GM23338 (cell line): Measurements from ENCODE around the gene ZNF74. TPM values are rescaled to one million over a fixed set of nuclear protein-coding genes. Genes with fewer than 3 reads are reported as not detected.

Experiments used
- ATAC-seq: fragments of 200-7000 bp; cut with Tn5 transposase; 3 replicates; pipeline ENCODE4 v1.9.1; 2020
- DNase-seq: peaks from one replicate; pipeline ENCODE4 v3.0.0-alpha.2; 2015; ENCODE audit warnings: low spot score
- H2AFZ ChIP-seq: fragments of 200-600 bp; sonication (generic); 2 replicates; pipeline ENCODE4 v1.8.0; 2016; ENCODE audit warnings: antibody characterized with exemption, mild to moderate bottlenecking, moderate library complexity
- H3F3A ChIP-seq: fragments of 200-600 bp; sonication (generic); replicated peaks from 2 replicates; pipeline ENCODE4 v1.8.0; 2017; ENCODE audit warnings: antibody characterized with exemption, mixed run types, low read depth
- H3K27ac ChIP-seq: fragments of 200-600 bp; sonication (generic); 2 replicates; pipeline ENCODE4 v1.6.1; 2016; ENCODE audit warnings: low read depth
- H3K27me3 ChIP-seq: fragments of 200-600 bp; sonication (generic); 2 replicates; pipeline ENCODE4 v1.8.0; 2016; ENCODE audit warnings: mild to moderate bottlenecking, mixed run types, moderate library complexity; ENCODE audit not compliant: insufficient read depth
- H3K36me3 ChIP-seq: fragments of 200-600 bp; sonication (generic); 2 replicates; pipeline ENCODE4 v1.8.0; 2016; ENCODE audit warnings: mild to moderate bottlenecking; ENCODE audit not compliant: insufficient read depth
- H3K4me1 ChIP-seq: fragments of 200-600 bp; sonication (generic); 2 replicates; pipeline ENCODE4 v1.8.0; 2016; ENCODE audit warnings: mild to moderate bottlenecking, moderate library complexity; ENCODE audit not compliant: insufficient read depth
- H3K4me2 ChIP-seq: fragments of 200-600 bp; sonication (generic); 2 replicates; pipeline ENCODE4 v1.7.1; 2017; ENCODE audit warnings: mixed run types
- H3K4me3 ChIP-seq: fragments of 200-600 bp; sonication (generic); 2 replicates; pipeline ENCODE4 v1.6.1; 2016; ENCODE audit warnings: mixed run types
- H3K79me2 ChIP-seq: fragments of 200-600 bp; sonication (generic); replicated peaks from 2 replicates; pipeline ENCODE4 v1.8.0; 2017; ENCODE audit warnings: mild to moderate bottlenecking; ENCODE audit not compliant: insufficient read depth
- H3K9me2 ChIP-seq: fragments of 200-600 bp; sonication (generic); 2 replicates; pipeline ENCODE4 v1.8.0; 2017; ENCODE audit not compliant: insufficient read depth
- H4K20me1 ChIP-seq: fragments of 200-600 bp; sonication (generic); replicated peaks from 2 replicates; pipeline ENCODE4 v1.8.0; 2017; ENCODE audit warnings: mild to moderate bottlenecking; ENCODE audit not compliant: insufficient read depth
- H3K27ac Mint-ChIP-seq: 2 replicates; pipeline ENCODE4 v1.8.0; 2020; ENCODE audit warnings: inconsistent platforms, mild to moderate bottlenecking, moderate library complexity, mixed read lengths
- H3K27me3 Mint-ChIP-seq: 3 replicates; pipeline ENCODE4 v1.8.0; 2022; ENCODE audit warnings: low read depth, mild to moderate bottlenecking, moderate library complexity, mixed read lengths, inconsistent platforms; ENCODE audit not compliant: insufficient read depth, poor library complexity
- H3K36me3 Mint-ChIP-seq: 3 replicates; pipeline ENCODE4 v1.8.0; 2021; ENCODE audit warnings: low read depth, mild to moderate bottlenecking, inconsistent platforms, moderate library complexity, mixed read lengths
- H3K4me1 Mint-ChIP-seq: 3 replicates; pipeline ENCODE4 v1.8.0; 2020; ENCODE audit warnings: mild to moderate bottlenecking, inconsistent platforms, mixed read lengths
- H3K4me3 Mint-ChIP-seq: 3 replicates; pipeline ENCODE4 v1.8.0; 2021; ENCODE audit warnings: moderate library complexity, mild to moderate bottlenecking, inconsistent platforms, mixed read lengths
- H3K9me3 Mint-ChIP-seq: 3 replicates; pipeline ENCODE4 v1.8.0; 2020; ENCODE audit warnings: moderate library complexity, mild to moderate bottlenecking, inconsistent platforms, mixed read lengths
- CTCF ChIP-seq, 2 experiments: fragments of 200-600 bp in 1 of 2; sonication (generic) in 1 of 2; conservative IDR thresholded peaks; 2 replicates each; pipeline versions ENCODE4 v1.5.1 to v1.6.1; 2016 to 2017; ENCODE audit warnings: antibody characterized with exemption in 2 of 2, low read depth in 2 of 2, mild to moderate bottlenecking in 2 of 2, moderate library complexity in 1 of 2
- POLR2AphosphoS5 ChIP-seq: IDR thresholded peaks from 2 replicates; pipeline ENCODE4 v1.6.1; 2016; ENCODE audit warnings: antibody characterized with exemption, low read depth
- ZNF114 ChIP-seq: fragments of 250-450 bp; sonication (Bioruptor Pico); IDR thresholded peaks from 2 replicates; pipeline ENCODE4 v1.5.0; 2020; ENCODE audit warnings: mild to moderate bottlenecking, moderate library complexity
- ZNF462 ChIP-seq: fragments of 250-450 bp; sonication (Bioruptor Pico); IDR thresholded peaks from 2 replicates; pipeline ENCODE4 v1.5.0; 2020; ENCODE audit warnings: mild to moderate bottlenecking, moderate library complexity
- polyA plus RNA-seq: library from polyadenylated mRNA; unstranded; fragments of >200 nt; fragmentation: Nextera tagmentation; extraction: Ambion mirVana; gene quantifications from 2 replicates; pipeline ENCODE4 v1.2.1, GENCODE V29; 2016
- total RNA-seq: library from RNA; depleted of rRNA; stranded (reverse); fragments of >200 nt; shearing (Covaris generic); gene quantifications from 2 replicates; pipeline ENCODE4 v1.2.3, GENCODE V29; 2014

Gene ZNF74
- total and polyA plus RNA-seq, 2 experiments from 2014 or later, result 16.1 to 94.0 TPM

GRCh38 chr22:20428496-20429253 lies 34.7 kb downstream of the ZNF74 start (continued):
- TF ChIP-seq ZNF462 (no peak), ZNF114 (CRISPR knock-in tag) (no peak)

- Mint-ChIP-seq H3K4me3 (peak overlapping the region; percentile 53), H3K9me3 (no peaks in the 10 kb centered on the region; the same call in 1 of the 3 replicates), H3K27ac (no peak overlapping the region), H3K4me1 (peaks cover 4% of the 10 kb centered on the region), H3K36me3 (peaks cover 4% of the 10 kb centered on the region; the same call in 2 of the 3 replicates), H3K27me3 (peaks cover 85% of the 10 kb centered on the region)
- peak; percentile 21 for ATAC-seq
- H3F3A ChIP-seq, result 0 out of 2 replicates have a peak, but pooled peaks cover 10% of the 10 kb centered on the region
- TF ChIP-seq POLR2AphosphoS5 (no peak), CTCF (conservative IDR thresholded peaks at IDR 0.05; ENCODE audit: low read depth in 2 of 2) (peak in 1 of 2 experiments; percentile 17; a peak in 1 of 4 replicates)
- peaks cover 94% of the 10 kb centered on the region for H3K27me3 ChIP-seq
- peaks cover 4% of the 10 kb centered on the region; the same call in 1 of the 2 replicates for H3K4me1 ChIP-seq
- no peak overlapping the region for H3K27ac ChIP-seq
- no peaks in the 10 kb centered on the region for H3K79me2 ChIP-seq
- peak; percentile 91 for DNase-seq
- H4K20me1 ChIP-seq, result peaks cover 6% of the 10 kb centered on the region; the same call in 1 of the 2 replicates
- peak overlapping the region; percentile 49 for H3K4me3 ChIP-seq
- no peak overlapping the region for H2AFZ ChIP-seq
- H3K4me2 ChIP-seq, result peak overlapping the region; percentile 77
- no peaks in the 10 kb centered on the region for H3K36me3 ChIP-seq
- H3K9me2 ChIP-seq, result no peaks in the 10 kb centered on the region
Observed at GRCh38 chr22:20429254-20430100, 35.5 kb downstream of the ZNF74 start.
